ENCODE measurements around the gene SPATA12. TPM values are rescaled to one million over a fixed set of nuclear protein-coding genes. Genes with fewer than 3 reads are reported as not detected.

The SPATA12 gene
- total RNA-seq, 1 experiment from 2014 or later, result not detected

GRCh38 chr3:57095363-57095762 is 34.9 kb downstream of the SPATA12 start:
- Histone ChIP-seq H3K9me3 (no peaks in the 10 kb centered on the region), H3K4me1 (peaks cover 17% of the 10 kb centered on the region; the same call in 1 of the 2 replicates), H3K27me3 (replicated peaks; ENCODE audit: control insufficient read depth, insufficient read depth, low read length) (no peaks in the 10 kb centered on the region), H3K4me3 (ENCODE audit: low read depth, low read length) (no peak overlapping the region), H3K36me3 (ENCODE audit: control insufficient read depth, insufficient read depth, low read length) (no peaks in the 10 kb centered on the region)
- DNase-seq, result no peak
- Mint-ChIP-seq H3K4me3 (ENCODE audit: unreplicated experiment) (no peak overlapping the region), H3K9me3 (ENCODE audit: unreplicated experiment) (no peaks in the 10 kb centered on the region), H3K36me3 (ENCODE audit: insufficient read depth, unreplicated experiment) (peaks cover 5% of the 10 kb centered on the region), H3K4me1 (ENCODE audit: low read depth, unreplicated experiment) (peaks cover 11% of the 10 kb centered on the region), H3K27me3 (ENCODE audit: insufficient read depth, unreplicated experiment) (no peaks in the 10 kb centered on the region), H3K27ac (ENCODE audit: unreplicated experiment) (no peak overlapping the region)
- no peak for TF ChIP-seq CTCF (IDR thresholded peaks at IDR 0.05; ENCODE audit: insufficient read depth in 1 of 2, low read depth in 1 of 2, low read length in 1 of 2, severe bottlenecking in 1 of 2, unreplicated experiment in 1 of 2)
- no TSS peak for BruUV-seq (replicated peaks)
- CTCF ChIA-PET, result no interaction called here
- intact Hi-C loops (cut with micrococcal nuclease; ENCODE audit: unreplicated experiment), result no loop called here
- POLR2A ChIA-PET, result no interaction called here

DNA sequence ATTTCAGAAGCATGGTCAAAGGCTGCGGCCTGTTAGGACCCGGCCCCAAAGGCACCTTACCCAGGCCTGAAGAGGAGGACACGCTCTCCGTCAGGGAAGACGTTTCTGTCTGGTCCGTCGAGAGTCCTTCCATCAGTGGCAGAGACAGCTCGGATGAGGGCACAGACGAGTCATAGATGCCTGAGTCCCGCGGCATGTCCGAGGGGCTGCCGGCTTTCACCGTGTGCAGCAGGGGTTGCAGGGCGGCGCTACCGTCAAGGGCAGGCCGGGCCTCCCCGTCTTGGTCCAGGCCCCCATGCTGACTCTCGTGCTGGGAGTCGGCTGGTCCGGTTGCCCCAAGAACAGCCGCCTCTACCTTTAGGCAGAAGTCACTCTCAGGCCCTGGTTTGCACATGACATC is 37.1 kb downstream of the SPATA12 start:
- Mint-ChIP-seq H3K27ac (ENCODE audit: unreplicated experiment) (no peak overlapping the region), H3K4me3 (ENCODE audit: unreplicated experiment) (no peak overlapping the region), H3K27me3 (ENCODE audit: insufficient read depth, unreplicated experiment) (no peaks in the 10 kb centered on the region), H3K9me3 (ENCODE audit: unreplicated experiment) (no peaks in the 10 kb centered on the region), H3K4me1 (ENCODE audit: low read depth, unreplicated experiment) (peaks cover 16% of the 10 kb centered on the region), H3K36me3 (ENCODE audit: insufficient read depth, unreplicated experiment) (peaks cover 5% of the 10 kb centered on the region)
- POLR2A ChIA-PET, result no interaction called here
- CTCF ChIA-PET, result no interaction called here
- no peak for DNase-seq
- BruUV-seq (replicated peaks), result no TSS peak
- peaks cover 17% of the 10 kb centered on the region; the same call in 1 of the 2 replicates for H3K4me1 ChIP-seq
- no peaks in the 10 kb centered on the region for H3K9me3 ChIP-seq
- intact Hi-C loops (cut with micrococcal nuclease; ENCODE audit: unreplicated experiment), result no loop called here
- no peak overlapping the region for H3K4me3 ChIP-seq (ENCODE audit: low read depth, low read length)
- no peaks in the 10 kb centered on the region for H3K27me3 ChIP-seq (replicated peaks; ENCODE audit: control insufficient read depth, insufficient read depth, low read length)
- no peaks in the 10 kb centered on the region for H3K36me3 ChIP-seq (ENCODE audit: control insufficient read depth, insufficient read depth, low read length)
- no peak for TF ChIP-seq CTCF (IDR thresholded peaks at IDR 0.05; ENCODE audit: insufficient read depth in 1 of 2, low read depth in 1 of 2, low read length in 1 of 2, severe bottlenecking in 1 of 2, unreplicated experiment in 1 of 2)

GRCh38 chr3:57098418-57099310 is 38.2 kb downstream of the SPATA12 start:
- no peak for DNase-seq
- ChIA-PET POLR2A (no interaction called here), CTCF (no interaction called here)
- H3K9me3 ChIP-seq, result no peaks in the 10 kb centered on the region
- peaks cover 15% of the 10 kb centered on the region for H3K4me1 Mint-ChIP-seq (ENCODE audit: low read depth, unreplicated experiment)
- H3K4me1 ChIP-seq, result peaks cover 9% of the 10 kb centered on the region; the same call in 1 of the 2 replicates
- H3K36me3 Mint-ChIP-seq (ENCODE audit: insufficient read depth, unreplicated experiment), result peaks cover 5% of the 10 kb centered on the region
- TF ChIP-seq CTCF (IDR thresholded peaks at IDR 0.05; ENCODE audit: insufficient read depth in 1 of 2, low read depth in 1 of 2, low read length in 1 of 2, severe bottlenecking in 1 of 2, unreplicated experiment in 1 of 2), result no peak
- no peak overlapping the region for H3K4me3 Mint-ChIP-seq (ENCODE audit: unreplicated experiment)
- no peak overlapping the region for H3K4me3 ChIP-seq (ENCODE audit: low read depth, low read length)
- H3K27me3 Mint-ChIP-seq (ENCODE audit: insufficient read depth, unreplicated experiment), result no peaks in the 10 kb centered on the region
- intact Hi-C loops (cut with micrococcal nuclease; ENCODE audit: unreplicated experiment), result no loop called here
- BruUV-seq (replicated peaks), result no TSS peak
- no peaks in the 10 kb centered on the region for H3K27me3 ChIP-seq (replicated peaks; ENCODE audit: control insufficient read depth, insufficient read depth, low read length)
- no peaks in the 10 kb centered on the region for H3K36me3 ChIP-seq (ENCODE audit: control insufficient read depth, insufficient read depth, low read length)
- no peak overlapping the region for H3K27ac Mint-ChIP-seq (ENCODE audit: unreplicated experiment)
- H3K9me3 Mint-ChIP-seq (ENCODE audit: unreplicated experiment), result no peaks in the 10 kb centered on the region

Measured in Caco-2 (cell line).